H9 (cell line): ENCODE measurements around the gene TPRN. TPM values are rescaled to one million over a fixed set of nuclear protein-coding genes. Genes with fewer than 3 reads are reported as not detected.

Experiments
- DNase-seq: peaks from one replicate; pipeline ENCODE4 v3.0.0-alpha.2; 2017
- H2AFZ ChIP-seq: one replicate; pipeline ENCODE4 v1.6.1; 2013; ENCODE audit warnings: mild to moderate bottlenecking, low read length, control low read depth, moderate library complexity
- H2AK5ac ChIP-seq: 2 replicates; pipeline ENCODE4 v1.6.1; 2013; ENCODE audit warnings: low read length, control low read depth, mixed read lengths; ENCODE audit not compliant: insufficient read length
- H2BK120ac ChIP-seq: one replicate; pipeline ENCODE4 v1.6.1; 2013; ENCODE audit warnings: low read depth, mild to moderate bottlenecking, low read length, control low read depth, inconsistent platforms; ENCODE audit not compliant: poor library complexity, severe bottlenecking
- H2BK12ac ChIP-seq: 2 replicates; pipeline ENCODE4 v1.6.1; 2013; ENCODE audit warnings: low read length, control low read depth, mixed read lengths, low read depth; ENCODE audit not compliant: insufficient read length
- H2BK15ac ChIP-seq: 2 replicates; pipeline ENCODE4 v1.6.1; 2013; ENCODE audit warnings: low read depth, low read length, control low read depth
- H2BK20ac ChIP-seq: one replicate; pipeline ENCODE4 v1.6.1; 2013; ENCODE audit warnings: low read depth, mild to moderate bottlenecking, low read length, control low read depth, inconsistent platforms; ENCODE audit not compliant: poor library complexity, severe bottlenecking
- H2BK5ac ChIP-seq: 2 replicates; pipeline ENCODE4 v1.6.1; 2013; ENCODE audit warnings: low read length, control low read depth, mixed read lengths; ENCODE audit not compliant: insufficient read length
- H3K14ac ChIP-seq: 2 replicates; pipeline ENCODE4 v1.6.1; 2013; ENCODE audit warnings: low read length, control low read depth; ENCODE audit not compliant: insufficient read depth
- H3K18ac ChIP-seq: 2 replicates; pipeline ENCODE4 v1.6.1; 2013; ENCODE audit warnings: low read depth, mild to moderate bottlenecking, mixed read lengths, low read length, control low read depth; ENCODE audit not compliant: insufficient read length
- H3K23ac ChIP-seq: 2 replicates; pipeline ENCODE4 v1.6.1; 2013; ENCODE audit warnings: low read length, control low read depth, mixed read lengths, low read depth; ENCODE audit not compliant: insufficient read length
- H3K23me2 ChIP-seq: 2 replicates; pipeline ENCODE4 v1.6.1; 2013; ENCODE audit warnings: low read depth, mild to moderate bottlenecking, mixed read lengths, low read length, control low read depth; ENCODE audit not compliant: insufficient read length, poor library complexity, severe bottlenecking
- H3K27ac ChIP-seq: 2 replicates; pipeline ENCODE4 v1.5.1; 2013; ENCODE audit warnings: low read length, control low read depth, mixed read lengths, low read depth; ENCODE audit not compliant: insufficient read length
- H3K27me3 ChIP-seq: 2 replicates; pipeline ENCODE4 v1.6.1; 2013; ENCODE audit warnings: low read length, control low read depth, inconsistent platforms; ENCODE audit not compliant: insufficient read depth
- H3K4ac ChIP-seq: 2 replicates; pipeline ENCODE4 v1.6.1; 2013; ENCODE audit warnings: low read depth, mild to moderate bottlenecking, control low read depth, inconsistent platforms, low read length, moderate library complexity
- H3K4me1 ChIP-seq: 2 replicates; pipeline ENCODE4 v1.6.1; 2013; ENCODE audit warnings: low read length, control low read depth, inconsistent platforms; ENCODE audit not compliant: insufficient read depth
- H3K4me2 ChIP-seq: 2 replicates; pipeline ENCODE4 v1.6.1; 2013; ENCODE audit warnings: low read length, control low read depth, mixed read lengths; ENCODE audit not compliant: insufficient read length, insufficient read depth
- H3K56ac ChIP-seq: 2 replicates; pipeline ENCODE4 v1.6.1; 2013; ENCODE audit warnings: low read depth, mild to moderate bottlenecking, mixed read lengths, low read length, control low read depth; ENCODE audit not compliant: insufficient read length
- H3K79me1 ChIP-seq: 2 replicates; pipeline ENCODE4 v1.6.1; 2013; ENCODE audit warnings: low read depth, mild to moderate bottlenecking, moderate library complexity, low read length, control low read depth, inconsistent platforms; ENCODE audit not compliant: insufficient read depth, poor library complexity, severe bottlenecking
- H3K79me2 ChIP-seq: 2 replicates; pipeline ENCODE4 v1.6.1; 2013; ENCODE audit warnings: low read length, control low read depth, inconsistent platforms; ENCODE audit not compliant: insufficient read depth
- H3K9ac ChIP-seq: 2 replicates; pipeline ENCODE4 v1.6.1; 2013; ENCODE audit warnings: low read length, control low read depth, mixed read lengths; ENCODE audit not compliant: insufficient read length; ENCODE audit errors: extremely low read depth
- H3K9me3 ChIP-seq: one replicate; pipeline ENCODE4 v1.6.1; 2013; ENCODE audit warnings: low read depth, low read length, inconsistent platforms; ENCODE audit not compliant: control insufficient read depth
- H3T11ph ChIP-seq: one replicate; pipeline ENCODE4 v1.6.1; 2013; ENCODE audit warnings: mild to moderate bottlenecking, low read length, control low read depth, inconsistent platforms
- H4K20me1 ChIP-seq: one replicate; pipeline ENCODE4 v1.6.1; 2013; ENCODE audit not compliant: control insufficient read depth, insufficient read length, insufficient read depth
- H4K5ac ChIP-seq: 2 replicates; pipeline ENCODE4 v1.6.1; 2013; ENCODE audit warnings: low read depth, mild to moderate bottlenecking, mixed read lengths, low read length, control low read depth; ENCODE audit not compliant: insufficient read length
- H4K8ac ChIP-seq: replicated peaks from 2 replicates; pipeline ENCODE4 v1.6.1; 2013; ENCODE audit warnings: low read length, control low read depth, mixed read lengths, low read depth; ENCODE audit not compliant: insufficient read length
- H4K91ac ChIP-seq: 2 replicates; pipeline ENCODE4 v1.6.1; 2013; ENCODE audit warnings: low read depth, mild to moderate bottlenecking, moderate library complexity, mixed read lengths, low read length, control low read depth; ENCODE audit not compliant: insufficient read length
- H3K27ac Mint-ChIP-seq, 3 experiments: 2 replicates in 2 of 3; 3 replicates in 1 of 3; pipeline ENCODE4 v1.8.0; 2020 to 2021; ENCODE audit warnings: mixed read lengths in 3 of 3, mild to moderate bottlenecking in 1 of 3, moderate library complexity in 1 of 3
- H3K27me3 Mint-ChIP-seq: 2 replicates; pipeline ENCODE4 v1.8.0; 2021; ENCODE audit warnings: low read depth, mild to moderate bottlenecking, moderate library complexity, mixed read lengths
- H3K36me3 Mint-ChIP-seq, 3 experiments: 2 replicates in 2 of 3; 3 replicates in 1 of 3; pipeline ENCODE4 v1.8.0; 2020 to 2021; ENCODE audit warnings: low read depth in 3 of 3, mixed read lengths in 3 of 3; ENCODE audit not compliant: insufficient read depth in 1 of 3
- H3K4me1 Mint-ChIP-seq, 2 experiments: 2 replicates each; pipeline ENCODE4 v1.8.0; 2020; ENCODE audit warnings: mixed read lengths in 2 of 2
- H3K4me3 Mint-ChIP-seq, 2 experiments: 2 replicates in 1 of 2; 3 replicates in 1 of 2; pipeline ENCODE4 v1.8.0; 2020 to 2021; ENCODE audit warnings: mild to moderate bottlenecking in 2 of 2, mixed read lengths in 2 of 2, moderate library complexity in 1 of 2
- H3K9me3 Mint-ChIP-seq, 2 experiments: 2 replicates in 1 of 2; 3 replicates in 1 of 2; pipeline ENCODE4 v1.8.0; 2020; ENCODE audit warnings: mild to moderate bottlenecking in 2 of 2, mixed read lengths in 2 of 2, moderate library complexity in 1 of 2
- CTCF ChIP-seq: fragments of 200-600 bp; sonication (generic); conservative IDR thresholded peaks from 3 replicates; pipeline ENCODE4 v1.8.0; 2021; ENCODE audit warnings: antibody characterized with exemption, mild to moderate bottlenecking
- WGBS: extraction: QIAGEN DNeasy Blood & Tissue Kit; methylation state at CpG from one replicate; pipeline ENCODE4 v1.1.7; 2013; ENCODE audit warnings: missing lambda C conversion rate, low lambda C conversion rate, mixed read lengths; ENCODE audit not compliant: insufficient read length; ENCODE audit errors: extremely low coverage; 5-methylcytosine and 5-hydroxymethylcytosine counted together
- total RNA-seq: library from RNA; stranded (reverse); gene quantifications from 2 replicates; pipeline ENCODE4 v1.2.1, GENCODE V29; 2021

The TPRN gene
- total RNA-seq, 1 experiment from 2014 or later: 30.7 TPM

GRCh38 chr9:137178201-137178938 is 22.2 kb downstream of the TPRN start:
- H3K27ac Mint-ChIP-seq: no peak overlapping the region
- H3K4me3 Mint-ChIP-seq: no peak overlapping the region
- H3T11ph ChIP-seq: no peak overlapping the region
- no peak overlapping the region for H3K18ac ChIP-seq
- WGBS: no CpG with 5 or more reads among the region's 23 CpGs
- no peak overlapping the region for H2BK15ac ChIP-seq
- H4K8ac ChIP-seq: no peak overlapping the region
- H2AK5ac ChIP-seq: no peak overlapping the region
- H3K79me1 ChIP-seq: no peaks in the 10 kb centered on the region
- no peak for TF ChIP-seq CTCF
- H2BK12ac ChIP-seq: no peak overlapping the region
- H4K5ac ChIP-seq: no peak overlapping the region
- no peaks in the 10 kb centered on the region for H3K27me3 ChIP-seq
- DNase-seq: no peak
- H2AFZ ChIP-seq: no peak overlapping the region
- no peak overlapping the region for H3K4me2 ChIP-seq
- no peak overlapping the region for H3K23ac ChIP-seq
- H2BK120ac ChIP-seq: no peak overlapping the region
- no peak overlapping the region for H3K9ac ChIP-seq
- H3K27ac ChIP-seq: no peak overlapping the region
- H3K4me1 Mint-ChIP-seq: peaks cover 0 to 7% of the 10 kb centered on the region in 2 experiments; a peak in 3 of 4 replicates
- no peak overlapping the region for H2BK5ac ChIP-seq
- no peaks in the 10 kb centered on the region for H4K20me1 ChIP-seq
- H3K14ac ChIP-seq: no peak overlapping the region
- peaks cover 25% of the 10 kb centered on the region for H3K27me3 Mint-ChIP-seq
- H3K9me3 Mint-ChIP-seq: no peaks in the 10 kb centered on the region
- no peak overlapping the region for H3K56ac ChIP-seq
- no peak overlapping the region for H2BK20ac ChIP-seq
- H3K4ac ChIP-seq: no peak overlapping the region
- no peaks in the 10 kb centered on the region for H3K9me3 ChIP-seq
- no peaks in the 10 kb centered on the region for H3K4me1 ChIP-seq
- H3K23me2 ChIP-seq: no peaks in the 10 kb centered on the region
- H3K79me2 ChIP-seq: no peaks in the 10 kb centered on the region
- no peak overlapping the region for H4K91ac ChIP-seq
- peaks cover 5 to 27% (median 19%) of the 10 kb centered on the region in 3 experiments; a peak in 6 of 7 replicates for H3K36me3 Mint-ChIP-seq
